ENCODE measurements around the gene ATP8B1.

- no peak for TF ChIP-seq CTCF (IDR thresholded peaks at IDR 0.05; ENCODE audit: low read depth, low read length, missing input control)
- no peak for TF ChIP-seq RAD21 (IDR thresholded peaks at IDR 0.05)
- no peak for TF ChIP-seq HNF4G (IDR thresholded peaks at IDR 0.05)
- TF ChIP-seq YY1 (IDR thresholded peaks at IDR 0.05): no peak
- no peak for TF ChIP-seq GABPA (IDR thresholded peaks at IDR 0.05 in 1 of 2, conservative IDR thresholded peaks at IDR 0.05 in 1 of 2)
- no peak for TF ChIP-seq JUND (IDR thresholded peaks at IDR 0.05)
- TF ChIP-seq TAF1 (conservative IDR thresholded peaks at IDR 0.05): no peak
- TF ChIP-seq REST (IDR thresholded peaks at IDR 0.05): no peak
Measured at GRCh38 chr18:57837917-57838548, 34.9 kb upstream of the ATP8B1 start.

Data from liver (tissue), 3 donors.